ENCODE results near the gene DOCK4.
"Not testable (repeated sequence)": the region's sequence is repeated elsewhere in the genome, so short reads cannot be mapped to it uniquely, and the experiment has no call there.

Gene DOCK4

GRCh38 chr7:112130729-112131410 lies 75.3 kb downstream of the DOCK4 start:
- H2BK5ac ChIP-seq (ENCODE audit: low read depth, low read length, poor library complexity) = no peak overlapping the region
- no peak overlapping the region for H4K91ac ChIP-seq (ENCODE audit: low read depth, low read length)
- H3K27ac ChIP-seq (ENCODE audit: low read depth, low read length) = no peak overlapping the region
- H3K4ac ChIP-seq (ENCODE audit: low read depth, low read length) = no peak overlapping the region
- H2BK12ac ChIP-seq (ENCODE audit: low read length) = no peak overlapping the region
- H3K9ac ChIP-seq (ENCODE audit: low read length) = no peak overlapping the region
- no peak overlapping the region for H3K4me2 ChIP-seq (ENCODE audit: low read length)
- H3K79me1 ChIP-seq (ENCODE audit: low read length) = no peaks in the 10 kb centered on the region
- H4K12ac ChIP-seq (ENCODE audit: low read depth, low read length) = no peak overlapping the region
- H3K23ac ChIP-seq (ENCODE audit: low read length) = no peak overlapping the region
- no peak overlapping the region for H3K18ac ChIP-seq (ENCODE audit: low read length)
- H3K27me3 ChIP-seq (ENCODE audit: insufficient read depth, low read length) = no peaks in the 10 kb centered on the region
- no peaks in the 10 kb centered on the region for H3K9me3 ChIP-seq (ENCODE audit: insufficient read depth, low read depth, low read length)
- no peak overlapping the region for H2AFZ ChIP-seq (ENCODE audit: insufficient read depth, low read length, poor library complexity)
- no peak overlapping the region for H3K4me3 ChIP-seq (ENCODE audit: low read depth, low read length)
- no peak overlapping the region for H4K8ac ChIP-seq (ENCODE audit: low read depth, low read length)
- WGBS (ENCODE audit: extremely low coverage, insufficient coverage, insufficient read length) = no CpG with 5 or more reads among the region's 10 CpGs
- H3K4me1 ChIP-seq (ENCODE audit: control insufficient read depth in 1 of 2, insufficient read depth in 2 of 2, low read length in 2 of 2) = peaks cover 2 to 5% of the 10 kb centered on the region in 2 experiments
- peak overlapping the region; percentile 86 for H2AK5ac ChIP-seq (ENCODE audit: low read length)
- H3K14ac ChIP-seq (ENCODE audit: low read length) = no peak overlapping the region
- no peak overlapping the region for H2BK120ac ChIP-seq (ENCODE audit: insufficient read depth, low read length, poor library complexity)
- no peaks in the 10 kb centered on the region for H3K36me3 ChIP-seq (ENCODE audit: control insufficient read depth in 1 of 2, insufficient read depth in 2 of 2, low read length in 2 of 2)
- H3K79me2 ChIP-seq (ENCODE audit: control insufficient read depth, insufficient read depth, low read length, poor library complexity) = no peaks in the 10 kb centered on the region
- no peak for DNase-seq

- Histone ChIP-seq H4K8ac (ENCODE audit: low read depth, low read length) (no peak overlapping the region), H2AK5ac (ENCODE audit: low read length) (no peak overlapping the region), H2BK12ac (ENCODE audit: low read length) (no peak overlapping the region), H3K4ac (ENCODE audit: low read depth, low read length) (no peak overlapping the region), H3K27me3 (ENCODE audit: insufficient read depth, low read length) (no peaks in the 10 kb centered on the region), H3K4me1 (ENCODE audit: control insufficient read depth in 1 of 2, insufficient read depth in 2 of 2, low read length in 2 of 2) (peaks cover 2 to 5% of the 10 kb centered on the region in 2 experiments), H3K23ac (ENCODE audit: low read length) (no peak overlapping the region), H3K18ac (ENCODE audit: low read length) (no peak overlapping the region), H3K4me3 (ENCODE audit: low read depth, low read length) (no peak overlapping the region), H3K9me3 (ENCODE audit: insufficient read depth, low read depth, low read length) (no peaks in the 10 kb centered on the region), H4K12ac (ENCODE audit: low read depth, low read length) (no peak overlapping the region), H2BK120ac (ENCODE audit: insufficient read depth, low read length, poor library complexity) (no peak overlapping the region), H3K9ac (ENCODE audit: low read length) (no peak overlapping the region), H3K79me1 (ENCODE audit: low read length) (no peaks in the 10 kb centered on the region), H3K79me2 (ENCODE audit: control insufficient read depth, insufficient read depth, low read length, poor library complexity) (no peaks in the 10 kb centered on the region), H3K36me3 (ENCODE audit: control insufficient read depth in 1 of 2, insufficient read depth in 2 of 2, low read length in 2 of 2) (no peaks in the 10 kb centered on the region), H3K14ac (ENCODE audit: low read length) (no peak overlapping the region), H3K27ac (ENCODE audit: low read depth, low read length) (no peak overlapping the region), H3K4me2 (ENCODE audit: low read length) (no peak overlapping the region), H2BK5ac (ENCODE audit: low read depth, low read length, poor library complexity) (no peak overlapping the region), H2AFZ (ENCODE audit: insufficient read depth, low read length, poor library complexity) (no peak overlapping the region), H4K91ac (ENCODE audit: low read depth, low read length) (no peak overlapping the region)
- DNase-seq = no peak
- WGBS (ENCODE audit: extremely low coverage, insufficient coverage, insufficient read length) = no CpG with 5 or more reads among the region's 5 CpGs
These were observed 76.4 kb downstream of the DOCK4 start for GRCh38 chr7:112129655-112130323.

GRCh38 chr7:112128461-112129425 lies 77.5 kb downstream of the DOCK4 start:
- not testable (repeated sequence) for H2BK12ac ChIP-seq (ENCODE audit: low read length); H3K27me3 ChIP-seq (ENCODE audit: insufficient read depth, low read length); H3K23ac ChIP-seq (ENCODE audit: low read length); H3K36me3 ChIP-seq (ENCODE audit: control insufficient read depth in 1 of 2, insufficient read depth in 2 of 2, low read length in 2 of 2); H3K4me1 ChIP-seq (ENCODE audit: control insufficient read depth in 1 of 2, insufficient read depth in 2 of 2, low read length in 2 of 2); DNase-seq; H3K79me1 ChIP-seq (ENCODE audit: low read length); H2BK120ac ChIP-seq (ENCODE audit: insufficient read depth, low read length, poor library complexity); H3K9me3 ChIP-seq (ENCODE audit: insufficient read depth, low read depth, low read length); H3K27ac ChIP-seq (ENCODE audit: low read depth, low read length); H4K91ac ChIP-seq (ENCODE audit: low read depth, low read length); H3K4me3 ChIP-seq (ENCODE audit: low read depth, low read length); H3K14ac ChIP-seq (ENCODE audit: low read length); H4K12ac ChIP-seq (ENCODE audit: low read depth, low read length); H2BK5ac ChIP-seq (ENCODE audit: low read depth, low read length, poor library complexity); H3K9ac ChIP-seq (ENCODE audit: low read length); H3K18ac ChIP-seq (ENCODE audit: low read length); H3K4ac ChIP-seq (ENCODE audit: low read depth, low read length); H3K79me2 ChIP-seq (ENCODE audit: control insufficient read depth, insufficient read depth, low read length, poor library complexity); H2AFZ ChIP-seq (ENCODE audit: insufficient read depth, low read length, poor library complexity); H3K4me2 ChIP-seq (ENCODE audit: low read length); H2AK5ac ChIP-seq (ENCODE audit: low read length); H4K8ac ChIP-seq (ENCODE audit: low read depth, low read length)
- WGBS (ENCODE audit: extremely low coverage, insufficient coverage, insufficient read length) = no CpG with 5 or more reads among the region's 8 CpGs

- H3K14ac ChIP-seq (ENCODE audit: low read length); H4K8ac ChIP-seq (ENCODE audit: low read depth, low read length); H3K4ac ChIP-seq (ENCODE audit: low read depth, low read length); H3K9ac ChIP-seq (ENCODE audit: low read length); H2AFZ ChIP-seq (ENCODE audit: insufficient read depth, low read length, poor library complexity); H2BK5ac ChIP-seq (ENCODE audit: low read depth, low read length, poor library complexity); H3K4me2 ChIP-seq (ENCODE audit: low read length); H3K27me3 ChIP-seq (ENCODE audit: insufficient read depth, low read length); H3K18ac ChIP-seq (ENCODE audit: low read length); H3K79me1 ChIP-seq (ENCODE audit: low read length); H3K4me3 ChIP-seq (ENCODE audit: low read depth, low read length); H3K27ac ChIP-seq (ENCODE audit: low read depth, low read length); H2BK120ac ChIP-seq (ENCODE audit: insufficient read depth, low read length, poor library complexity); H2AK5ac ChIP-seq (ENCODE audit: low read length); H4K91ac ChIP-seq (ENCODE audit: low read depth, low read length); H3K4me1 ChIP-seq (ENCODE audit: control insufficient read depth in 1 of 2, insufficient read depth in 2 of 2, low read length in 2 of 2); H3K23ac ChIP-seq (ENCODE audit: low read length); H4K12ac ChIP-seq (ENCODE audit: low read depth, low read length); H3K79me2 ChIP-seq (ENCODE audit: control insufficient read depth, insufficient read depth, low read length, poor library complexity); H3K9me3 ChIP-seq (ENCODE audit: insufficient read depth, low read depth, low read length); H2BK12ac ChIP-seq (ENCODE audit: low read length); DNase-seq; H3K36me3 ChIP-seq (ENCODE audit: control insufficient read depth in 1 of 2, insufficient read depth in 2 of 2, low read length in 2 of 2): not testable (repeated sequence)
- WGBS (ENCODE audit: extremely low coverage, insufficient coverage, insufficient read length) = no CpG with 5 or more reads among the region's 13 CpGs
These were observed 78.2 kb downstream of the DOCK4 start for GRCh38 chr7:112128041-112128440.

Measured in trophoblast cell (in vitro differentiated cells and primary cell).